GM21526 (cell line): ENCODE results near the gene UBE3C.
"Not testable (repeated sequence)": the region's sequence is repeated elsewhere in the genome, so short reads cannot be mapped to it uniquely, and the experiment has no call there.

ENCODE experiments used
- ATAC-seq: cut with Tn5 transposase; IDR thresholded peaks from one replicate; pipeline ENCODE4 v1.9.1; 2021; ENCODE audit warnings: moderate library complexity; ENCODE audit not compliant: unreplicated experiment, low FRiP score

The UBE3C gene

GRCh38 chr7:157138424-157139110, at the start of gene UBE3C:
TSS of gene UBE3C (plus strand) at chr7:157138926. CDS start at chr7:157139273, 347 bp downstream.
- peak; percentile 81 for ATAC-seq

GRCh38 chr7:157089100-157089610, 49.6 kb upstream of the UBE3C start:
- no peak for ATAC-seq

GRCh38 chr7:157090485-157091165, 48.1 kb upstream of the UBE3C start:
- no peak for ATAC-seq

- no peak for ATAC-seq
Measured at GRCh38 chr7:157096286-157097055, 42.3 kb upstream of the UBE3C start.

- no peak for ATAC-seq
Measured at GRCh38 chr7:157097056-157097329, 41.7 kb upstream of the UBE3C start.

GRCh38 chr7:157097569-157097968, 41.2 kb upstream of the UBE3C start:
- ATAC-seq, result no peak

- ATAC-seq, result not testable (repeated sequence)
Measured at GRCh38 chr7:157100005-157100404, 38.7 kb upstream of the UBE3C start.

GRCh38 chr7:157103641-157104040, 35.1 kb upstream of the UBE3C start:
- ATAC-seq, result not testable (repeated sequence)

- ATAC-seq, result no peak
Measured at GRCh38 chr7:157111311-157111710, 27.4 kb upstream of the UBE3C start.

- ATAC-seq, result no peak
Measured at GRCh38 chr7:157112706-157113105, 26.0 kb upstream of the UBE3C start.

- ATAC-seq, result no peak
Measured at GRCh38 chr7:157113607-157114006, 25.1 kb upstream of the UBE3C start.

GRCh38 chr7:157116762-157117161, 22.0 kb upstream of the UBE3C start:
- ATAC-seq, result no peak

- ATAC-seq, result no peak
Measured at GRCh38 chr7:157117796-157118195, 20.9 kb upstream of the UBE3C start.

- no peak for ATAC-seq
Measured at GRCh38 chr7:157120181-157120580, 18.5 kb upstream of the UBE3C start.

- no peak for ATAC-seq
Measured at GRCh38 chr7:157121184-157121715, 17.5 kb upstream of the UBE3C start.

- no peak for ATAC-seq
Measured at GRCh38 chr7:157122800-157123495, 15.8 kb upstream of the UBE3C start.

- no peak for ATAC-seq
Measured at GRCh38 chr7:157124690-157125089, 14.0 kb upstream of the UBE3C start.

- ATAC-seq, result no peak
Measured at GRCh38 chr7:157125376-157126223, 13.1 kb upstream of the UBE3C start.

- ATAC-seq, result no peak
Measured at GRCh38 chr7:157126921-157127320, 11.8 kb upstream of the UBE3C start.

- ATAC-seq, result no peak
Measured at GRCh38 chr7:157129200-157129599, 9.5 kb upstream of the UBE3C start.
